ENCODE measurements around the gene KCTD8. TPM values are rescaled to one million over a fixed set of nuclear protein-coding genes. Genes with fewer than 3 reads are reported as not detected.

KCTD8 gene
- total RNA-seq (2021; ENCODE audit: unreplicated experiment): not detected
- polyA plus RNA-seq (2012): not detected in 2 replicates
- percentile 1 among the genes with signal in this experiment for Bru-seq, nascent RNA
- percentile 6 among the genes with signal in this experiment for BruChase-seq, experiment 1, labeled RNA remaining after a 6-hour chase
- percentile 4 among the genes with signal in this experiment for BruChase-seq, experiment 2, labeled RNA remaining after a 2-hour chase
- long read RNA-seq: 0 reads

GRCh38 chr4:44448521-44449461 is at the start of gene KCTD8:
KCTD8 (minus strand) TSS chr4:44448809.
- intact Hi-C loops (cut with micrococcal nuclease): no loop called here
- Histone ChIP-seq H3K4me3 (replicated peaks in 1 of 2; ENCODE audit: low read depth in 1 of 2, low read length in 2 of 2) (no peak within 1 kb of the TSS), H3K9ac (ENCODE audit: low read length) (no peak within 1 kb of the TSS), H3K36me3 (ENCODE audit: control insufficient read depth in 1 of 2, insufficient read depth in 2 of 2, low read length in 2 of 2) (no peaks in the 10 kb centered on the region), H3K4me1 (ENCODE audit: control insufficient read depth in 1 of 2, insufficient read depth in 2 of 2, low read length in 2 of 2) (no peaks in the 10 kb centered on the region), H3K27me3 (ENCODE audit: insufficient read depth, low read length) (no peaks in the 10 kb centered on the region), H3K79me2 (ENCODE audit: insufficient read depth, low read length) (no peaks in the 10 kb centered on the region), H3K9me2 (ENCODE audit: insufficient read depth) (no peaks in the 10 kb centered on the region), H3K4me2 (ENCODE audit: low read length) (no peak within 1 kb of the TSS), H3K9me3 (ENCODE audit: control insufficient read depth in 1 of 2, insufficient read depth in 1 of 2, low read depth in 1 of 2, low read length in 2 of 2) (peaks cover 0 to 4% of the 10 kb centered on the region in 2 experiments; a peak in 3 of 4 replicates), H2AFZ (ENCODE audit: low read depth, low read length, poor library complexity, severe bottlenecking) (no peak within 1 kb of the TSS), H4K20me1 (ENCODE audit: insufficient read depth) (no peaks in the 10 kb centered on the region), H3K27ac (ENCODE audit: low read depth, low read length) (no peak within 1 kb of the TSS)
- no TSS peak for BruUV-seq (replicated peaks)
- DNase-seq (ENCODE audit: low read depth, low spot score) (no peak), ATAC-seq (0 out of 2 replicates have a peak, but pooled peaks have one; percentile 27)
- POLR2A ChIA-PET: no interaction called here
- TF ChIP-seq, protein P1, sequence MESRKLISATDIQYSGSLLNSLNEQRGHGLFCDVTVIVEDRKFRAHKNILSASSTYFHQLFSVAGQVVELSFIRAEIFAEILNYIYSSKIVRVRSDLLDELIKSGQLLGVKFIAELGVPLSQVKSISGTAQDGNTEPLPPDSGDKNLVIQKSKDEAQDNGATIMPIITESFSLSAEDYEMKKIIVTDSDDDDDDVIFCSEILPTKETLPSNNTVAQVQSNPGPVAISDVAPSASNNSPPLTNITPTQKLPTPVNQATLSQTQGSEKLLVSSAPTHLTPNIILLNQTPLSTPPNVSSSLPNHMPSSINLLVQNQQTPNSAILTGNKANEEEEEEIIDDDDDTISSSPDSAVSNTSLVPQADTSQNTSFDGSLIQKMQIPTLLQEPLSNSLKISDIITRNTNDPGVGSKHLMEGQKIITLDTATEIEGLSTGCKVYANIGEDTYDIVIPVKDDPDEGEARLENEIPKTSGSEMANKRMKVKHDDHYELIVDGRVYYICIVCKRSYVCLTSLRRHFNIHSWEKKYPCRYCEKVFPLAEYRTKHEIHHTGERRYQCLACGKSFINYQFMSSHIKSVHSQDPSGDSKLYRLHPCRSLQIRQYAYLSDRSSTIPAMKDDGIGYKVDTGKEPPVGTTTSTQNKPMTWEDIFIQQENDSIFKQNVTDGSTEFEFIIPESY (IDR thresholded peaks at IDR 0.05; ENCODE audit: extremely low read depth, insufficient replicate concordance, low read length): no peak
- TF ChIP-seq TCF7L2 (IDR thresholded peaks at IDR 0.05; ENCODE audit: borderline replicate concordance, extremely low read depth, insufficient read depth, insufficient read length) (no peak), YY1 (IDR thresholded peaks at IDR 0.05; ENCODE audit: extremely low read depth, insufficient replicate concordance, low read depth, low read length) (no peak)
- TF ChIP-seq, protein P2, sequence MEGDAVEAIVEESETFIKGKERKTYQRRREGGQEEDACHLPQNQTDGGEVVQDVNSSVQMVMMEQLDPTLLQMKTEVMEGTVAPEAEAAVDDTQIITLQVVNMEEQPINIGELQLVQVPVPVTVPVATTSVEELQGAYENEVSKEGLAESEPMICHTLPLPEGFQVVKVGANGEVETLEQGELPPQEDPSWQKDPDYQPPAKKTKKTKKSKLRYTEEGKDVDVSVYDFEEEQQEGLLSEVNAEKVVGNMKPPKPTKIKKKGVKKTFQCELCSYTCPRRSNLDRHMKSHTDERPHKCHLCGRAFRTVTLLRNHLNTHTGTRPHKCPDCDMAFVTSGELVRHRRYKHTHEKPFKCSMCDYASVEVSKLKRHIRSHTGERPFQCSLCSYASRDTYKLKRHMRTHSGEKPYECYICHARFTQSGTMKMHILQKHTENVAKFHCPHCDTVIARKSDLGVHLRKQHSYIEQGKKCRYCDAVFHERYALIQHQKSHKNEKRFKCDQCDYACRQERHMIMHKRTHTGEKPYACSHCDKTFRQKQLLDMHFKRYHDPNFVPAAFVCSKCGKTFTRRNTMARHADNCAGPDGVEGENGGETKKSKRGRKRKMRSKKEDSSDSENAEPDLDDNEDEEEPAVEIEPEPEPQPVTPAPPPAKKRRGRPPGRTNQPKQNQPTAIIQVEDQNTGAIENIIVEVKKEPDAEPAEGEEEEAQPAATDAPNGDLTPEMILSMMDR (IDR thresholded peaks at IDR 0.05 in 2 of 3, conservative IDR thresholded peaks at IDR 0.05 in 1 of 3; ENCODE audit: borderline replicate concordance in 1 of 3, insufficient read depth in 1 of 3, low read depth in 2 of 3, low read length in 2 of 3): peak in 2 of 3 experiments; percentile 5 to 14; a peak in 1 of 6 replicates
- RAD21 ChIA-PET (ENCODE audit: low non-redundant PET in 1 of 2, low total read pairs in 2 of 2, uncharacterized antibody in 2 of 2, unreplicated experiment in 2 of 2): no interaction called here
- CTCF ChIA-PET: no interaction called here

Measured in HCT116 (cell line).